HG03039 (cell line): ENCODE measurements around the gene OSGIN1.

Experiments used
- ATAC-seq: cut with Tn5 transposase; IDR thresholded peaks from one replicate; pipeline ENCODE4 v1.9.1; 2021; ENCODE audit warnings: mild to moderate bottlenecking, moderate library complexity; ENCODE audit not compliant: unreplicated experiment

OSGIN1 gene

DNA sequence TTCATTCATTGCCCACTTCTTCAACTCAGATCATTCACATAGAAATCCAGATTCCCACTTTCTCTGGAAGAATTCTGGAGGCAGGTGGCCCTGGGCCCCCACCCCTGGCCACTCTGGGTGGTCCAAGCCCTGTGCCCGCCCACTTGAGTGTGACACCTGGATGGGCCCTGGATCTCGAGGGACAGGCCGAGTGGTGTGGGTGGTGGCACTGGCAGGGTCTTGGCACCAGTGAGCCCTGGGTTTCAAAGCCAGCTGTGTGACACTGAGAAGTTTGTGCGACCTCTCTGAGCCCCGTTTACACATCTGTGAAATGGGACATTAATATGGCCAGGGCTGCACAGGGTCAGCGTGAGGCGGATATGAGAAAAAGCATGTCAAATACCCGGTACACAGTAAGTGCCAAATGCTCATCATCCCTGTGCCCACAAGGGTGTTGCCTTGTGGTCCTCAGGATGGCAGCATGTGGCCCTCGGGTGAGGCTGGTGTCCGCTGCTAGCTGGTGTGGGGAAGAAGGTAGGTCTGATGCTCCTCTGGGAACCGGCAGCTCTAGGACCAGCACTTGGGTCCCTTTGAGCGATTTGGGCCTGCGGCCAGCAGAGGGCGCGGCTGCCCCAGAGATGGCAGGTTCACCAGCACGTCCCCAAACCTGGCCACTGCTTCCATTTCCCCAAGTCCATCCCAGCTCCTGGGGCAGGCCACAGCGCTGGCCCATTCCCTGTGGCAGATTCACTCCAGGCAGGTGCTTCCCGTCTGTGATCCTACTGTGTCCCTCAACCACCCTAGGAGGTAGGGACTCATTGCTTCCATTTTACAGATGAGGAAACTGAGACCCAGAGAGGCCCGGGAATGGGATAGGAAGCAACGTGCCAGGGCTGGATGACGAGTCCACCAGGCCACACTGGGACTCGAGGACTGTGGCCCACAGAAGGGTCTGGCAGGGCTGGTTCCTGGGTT, 3.6 kb downstream of the OSGIN1 start:
- no peak for ATAC-seq

DNA sequence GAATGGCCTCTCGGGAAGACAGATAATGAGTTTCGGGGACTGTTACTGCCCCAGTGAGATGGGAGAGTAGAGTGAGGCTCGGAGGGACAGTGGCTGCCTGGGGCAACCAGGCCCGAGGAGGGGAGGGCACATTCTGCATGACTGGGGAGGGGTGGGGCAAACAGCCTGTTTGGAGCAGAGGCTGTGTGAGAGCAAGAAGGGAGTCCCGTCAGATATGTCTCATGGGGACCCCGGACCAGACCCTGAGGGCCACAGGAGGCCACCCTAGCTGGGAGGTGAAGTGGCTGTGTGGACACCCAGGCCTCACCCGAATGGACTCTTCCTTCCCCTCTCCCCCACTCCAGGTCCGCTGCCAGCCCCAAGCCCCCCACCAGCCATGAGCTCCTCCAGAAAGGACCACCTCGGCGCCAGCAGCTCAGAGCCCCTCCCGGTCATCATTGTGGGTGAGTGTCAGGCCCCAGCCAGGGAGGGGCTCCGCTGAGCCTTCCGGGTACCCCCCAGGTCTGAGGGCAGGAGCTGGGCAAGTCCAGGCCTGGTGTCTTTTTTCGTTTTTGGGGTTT, 4.3 kb downstream of the OSGIN1 start:
- ATAC-seq = no peak

DNA sequence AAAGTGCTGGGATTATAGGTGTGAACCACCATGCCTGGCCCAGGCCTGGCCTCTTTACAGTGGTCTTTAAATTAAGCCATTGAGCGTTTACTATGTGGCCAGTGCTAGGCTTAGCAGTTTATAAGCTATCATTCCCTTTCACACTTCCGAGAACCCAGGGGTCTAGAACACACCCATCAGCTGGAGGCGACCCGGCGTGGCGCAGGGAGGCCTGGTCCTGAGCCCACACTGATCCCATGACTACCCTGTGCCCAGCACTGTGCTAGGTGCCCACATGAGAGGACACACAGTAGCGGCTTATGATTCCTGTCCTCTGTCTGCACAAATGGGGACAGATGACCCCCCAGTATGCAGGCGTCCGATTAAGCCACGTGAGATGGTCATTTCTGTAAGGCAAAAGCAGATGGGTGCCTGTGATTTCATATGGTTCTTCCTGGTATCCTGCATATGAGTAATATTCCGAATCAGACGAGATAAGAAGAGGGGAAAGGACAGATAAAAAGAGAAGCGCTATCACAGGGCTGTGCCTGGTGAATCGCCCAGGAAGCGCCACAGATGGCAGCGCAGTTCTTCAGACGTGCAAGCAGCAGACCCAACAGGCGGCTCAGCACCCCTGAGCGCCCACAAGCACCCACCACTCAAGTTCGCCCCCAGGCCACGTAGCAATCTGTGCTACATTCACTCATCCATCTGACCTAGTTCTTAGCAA, 5.3 kb downstream of the OSGIN1 start:
- ATAC-seq = no peak

GRCh38 chr16:83958846-83959565, 6.0 kb downstream of the OSGIN1 start:
- ATAC-seq = no peak

- ATAC-seq = no peak
Observed at GRCh38 chr16:83959656-83960434, 6.8 kb downstream of the OSGIN1 start.

GRCh38 chr16:83960521-83961249, 7.6 kb downstream of the OSGIN1 start:
- no peak for ATAC-seq

DNA sequence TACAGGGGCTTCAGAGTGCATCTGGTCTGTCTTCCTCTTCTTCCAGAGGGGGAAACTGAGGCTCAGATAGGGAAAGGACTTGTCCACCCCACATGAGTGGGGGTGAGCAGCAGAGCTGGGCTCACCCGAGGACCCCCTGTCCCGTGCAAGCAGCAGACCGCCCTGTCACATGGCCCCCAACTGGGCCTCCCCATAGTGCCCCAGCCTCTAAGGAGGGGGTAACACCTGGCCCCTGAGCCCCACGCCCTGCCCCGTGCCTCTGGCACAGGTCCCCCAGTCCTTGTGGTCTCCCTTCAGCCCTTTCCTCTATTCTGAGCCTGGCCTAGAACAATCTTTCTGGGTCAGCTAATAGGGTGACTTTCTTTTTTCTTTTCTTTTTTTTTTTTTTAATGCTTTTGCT, 8.6 kb downstream of the OSGIN1 start:
- ATAC-seq = no peak

DNA sequence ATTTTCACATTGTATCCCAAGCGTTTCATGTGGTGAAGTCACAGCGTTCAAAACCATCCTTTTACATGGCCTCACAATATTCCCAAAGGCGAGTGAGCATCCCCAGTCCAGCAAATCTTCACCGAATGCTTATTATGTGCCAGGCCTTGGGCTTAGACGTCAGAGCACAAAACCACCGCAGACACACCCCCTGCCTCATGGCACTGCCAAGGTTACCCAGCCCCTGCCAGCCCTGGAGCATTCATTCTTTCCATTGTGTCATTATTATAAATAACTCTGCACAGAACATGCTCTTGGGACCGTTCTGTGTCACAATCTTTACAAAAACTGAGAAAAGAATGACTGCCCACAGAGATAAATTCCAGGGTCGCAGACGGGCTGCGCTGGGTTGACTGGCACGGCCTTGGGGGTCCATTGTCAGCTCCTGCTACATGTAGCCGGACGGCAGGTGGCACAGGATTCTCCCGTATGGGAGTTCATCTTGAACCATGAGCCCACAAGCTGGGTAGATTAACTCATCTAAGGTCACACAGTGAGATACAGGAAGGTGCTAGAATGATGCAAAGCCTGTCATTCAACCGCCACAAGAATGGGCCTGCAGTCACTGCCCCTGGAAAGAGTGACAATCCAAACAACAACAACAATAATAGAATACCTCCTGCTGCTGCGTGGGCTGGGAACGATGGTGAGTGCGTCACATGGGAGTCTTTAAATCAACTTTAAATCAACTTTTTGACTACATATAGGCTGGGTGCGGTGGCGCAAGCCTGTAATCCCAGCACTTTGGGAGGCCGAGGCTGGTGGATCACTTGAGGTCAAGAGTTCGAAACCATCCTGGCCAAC, 10.5 kb downstream of the OSGIN1 start:
- no peak for ATAC-seq

DNA sequence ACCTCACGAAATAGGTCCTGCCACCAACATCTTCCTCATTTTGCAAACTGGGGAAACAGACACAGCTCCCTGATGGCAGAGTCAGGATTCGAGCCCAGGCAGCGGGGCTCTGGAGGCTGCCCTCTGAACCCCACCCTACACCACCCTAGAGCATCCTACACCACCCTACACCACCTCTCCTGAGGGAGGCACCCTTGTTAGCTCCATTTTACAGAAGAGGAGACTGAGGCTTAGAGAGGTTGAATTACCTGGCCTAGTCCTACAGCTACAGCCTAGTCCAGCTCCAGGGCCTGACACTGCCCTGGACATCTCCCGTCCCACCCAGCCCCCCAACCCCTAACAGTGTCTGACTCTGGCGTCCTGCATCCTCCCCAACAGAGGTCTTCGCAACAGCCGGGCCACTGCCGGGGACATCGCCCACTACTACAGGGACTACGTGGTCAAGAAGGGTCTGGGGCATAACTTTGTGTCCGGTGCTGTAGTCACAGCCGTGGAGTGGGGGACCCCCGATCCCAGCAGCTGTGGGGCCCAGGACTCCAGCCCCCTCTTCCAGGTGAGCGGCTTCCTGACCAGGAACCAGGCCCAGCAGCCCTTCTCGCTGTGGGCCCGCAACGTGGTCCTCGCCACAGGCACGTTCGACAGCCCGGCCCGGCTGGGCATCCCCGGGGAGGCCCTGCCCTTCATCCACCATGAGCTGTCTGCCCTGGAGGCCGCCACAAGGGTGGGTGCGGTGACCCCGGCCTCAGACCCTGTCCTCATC, 11.8 kb downstream of the OSGIN1 start:
- ATAC-seq = no peak

- ATAC-seq = no peak
Observed at GRCh38 chr16:83965444-83966152, 12.6 kb downstream of the OSGIN1 start.

DNA sequence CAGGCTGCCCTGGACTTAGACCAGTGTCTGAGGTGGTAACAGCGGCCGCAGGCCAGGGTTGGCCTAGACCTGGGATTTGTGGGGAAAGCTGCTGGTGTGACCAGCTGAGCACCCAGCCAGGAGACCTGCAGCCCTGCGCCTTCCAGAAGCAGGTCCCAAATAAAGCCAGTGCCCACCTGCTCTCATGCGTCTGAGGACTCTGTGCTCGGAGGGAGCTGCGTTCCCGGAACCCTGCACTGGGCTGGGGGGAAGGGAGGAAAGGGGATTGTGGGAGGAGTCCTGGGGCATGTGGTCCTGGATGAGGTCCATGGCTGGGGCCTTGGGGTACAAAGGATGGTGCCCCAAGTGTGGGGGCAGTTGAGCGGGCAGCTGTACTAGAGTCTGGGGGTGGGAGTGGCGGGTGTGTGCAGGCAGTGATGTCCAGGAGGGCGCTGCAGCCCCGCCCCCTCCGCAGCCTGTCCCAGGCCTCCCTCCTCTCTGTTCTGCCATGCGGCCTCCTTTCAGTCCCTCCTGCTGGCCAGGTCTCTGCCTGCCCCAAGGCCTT, 13.2 kb downstream of the OSGIN1 start:
- ATAC-seq = no peak

DNA sequence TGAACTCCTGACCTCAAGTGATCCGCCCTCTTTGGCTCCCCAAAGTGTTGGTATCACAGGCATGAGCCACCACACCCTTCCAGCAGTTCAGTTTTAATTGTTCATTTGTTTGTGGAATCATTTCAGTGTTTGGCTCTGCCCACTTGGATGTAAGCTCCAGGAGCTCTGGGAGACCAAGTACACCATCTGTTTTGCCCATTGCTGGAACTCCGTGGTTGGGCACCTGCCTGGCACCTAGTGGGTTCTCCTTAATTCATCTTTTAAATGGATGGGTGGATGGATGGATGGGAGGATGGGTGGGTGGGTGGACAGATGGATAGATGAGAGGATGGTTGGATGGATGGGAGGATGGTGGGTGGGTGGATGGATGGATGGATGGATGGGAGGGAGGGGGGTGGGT, 14.1 kb downstream of the OSGIN1 start:
- ATAC-seq = no peak

GRCh38 chr16:83967838-83968305, 14.8 kb downstream of the OSGIN1 start, which contains the start of gene NECAB2:
NECAB2 (plus strand) TSS chr16:83968244; CDS start chr16:83968649, 405 bp downstream.
- ATAC-seq = no peak

DNA sequence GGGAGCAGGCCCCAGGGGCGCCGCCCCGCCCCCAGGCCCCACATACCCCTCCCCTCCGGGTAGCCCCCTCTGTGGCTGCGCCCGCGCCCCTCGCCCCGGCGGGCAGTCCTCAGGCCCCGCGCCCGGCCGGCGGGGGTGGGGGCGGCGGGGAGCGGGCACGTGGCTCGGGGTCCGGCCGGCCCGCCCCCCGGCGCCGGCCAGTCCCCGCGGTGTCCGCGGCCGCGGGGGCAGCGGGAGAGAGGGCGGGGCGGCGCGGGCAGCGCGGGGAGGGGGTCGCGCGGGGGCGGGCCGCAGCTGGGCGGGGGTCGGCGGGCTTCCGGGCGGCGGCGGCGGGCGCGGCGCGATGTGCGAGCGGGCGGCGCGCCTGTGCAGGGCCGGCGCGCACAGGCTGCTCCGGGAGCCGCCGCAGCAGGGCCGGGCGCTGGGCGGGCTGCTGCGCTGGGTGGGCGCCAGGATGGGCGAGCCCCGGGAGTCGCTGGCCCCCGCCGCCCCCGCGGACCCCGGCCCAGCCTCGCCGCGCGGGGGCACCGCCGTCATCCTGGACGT, 15.3 kb downstream of the OSGIN1 start:
- no peak for ATAC-seq

DNA sequence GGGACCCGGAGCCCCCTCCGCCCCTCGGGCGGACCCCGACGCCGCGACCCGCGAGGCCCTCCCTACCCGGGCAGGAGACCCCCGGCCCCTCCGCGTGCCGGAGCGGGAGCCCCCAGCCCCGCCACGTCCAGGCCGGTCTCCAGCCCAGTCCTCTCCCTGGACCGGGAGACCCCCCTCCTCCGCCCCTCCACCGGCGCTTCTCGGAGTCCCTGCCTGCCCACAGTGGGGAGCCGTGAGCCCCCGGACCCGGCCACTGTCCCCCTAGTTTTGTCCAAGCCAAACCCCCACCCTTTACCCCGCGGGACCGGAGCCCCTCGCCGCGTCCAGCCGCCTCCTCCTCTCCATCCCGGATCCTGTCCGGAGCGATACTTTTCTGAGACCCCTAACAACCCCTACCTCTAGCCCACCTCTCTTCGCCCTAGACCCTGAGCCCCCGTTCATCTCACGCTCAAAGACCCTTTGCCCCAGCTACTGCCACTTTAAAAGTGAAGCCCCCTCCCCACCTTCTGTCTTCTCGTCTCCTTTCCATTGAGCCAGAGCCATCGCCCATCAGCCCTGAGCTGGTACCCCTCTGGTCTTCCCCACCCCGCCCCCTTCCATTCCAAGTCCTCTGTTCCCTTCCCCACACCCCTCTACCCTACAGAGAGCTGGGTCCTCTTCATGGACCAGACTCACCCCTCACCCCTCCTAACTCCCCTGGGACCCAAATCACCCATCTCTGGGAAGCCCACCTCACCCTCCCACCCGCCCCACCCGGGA, 16.0 kb downstream of the OSGIN1 start:
- ATAC-seq = no peak
